ENCODE data around the gene IFT81.
A peak's percentile ranks its signal among the peaks of the same experiment; 100 is the strongest.
"Not testable (repeated sequence)": the region's sequence is repeated elsewhere in the genome, so short reads cannot be mapped to it uniquely, and the experiment has no call there.

IFT81 gene, protein sequence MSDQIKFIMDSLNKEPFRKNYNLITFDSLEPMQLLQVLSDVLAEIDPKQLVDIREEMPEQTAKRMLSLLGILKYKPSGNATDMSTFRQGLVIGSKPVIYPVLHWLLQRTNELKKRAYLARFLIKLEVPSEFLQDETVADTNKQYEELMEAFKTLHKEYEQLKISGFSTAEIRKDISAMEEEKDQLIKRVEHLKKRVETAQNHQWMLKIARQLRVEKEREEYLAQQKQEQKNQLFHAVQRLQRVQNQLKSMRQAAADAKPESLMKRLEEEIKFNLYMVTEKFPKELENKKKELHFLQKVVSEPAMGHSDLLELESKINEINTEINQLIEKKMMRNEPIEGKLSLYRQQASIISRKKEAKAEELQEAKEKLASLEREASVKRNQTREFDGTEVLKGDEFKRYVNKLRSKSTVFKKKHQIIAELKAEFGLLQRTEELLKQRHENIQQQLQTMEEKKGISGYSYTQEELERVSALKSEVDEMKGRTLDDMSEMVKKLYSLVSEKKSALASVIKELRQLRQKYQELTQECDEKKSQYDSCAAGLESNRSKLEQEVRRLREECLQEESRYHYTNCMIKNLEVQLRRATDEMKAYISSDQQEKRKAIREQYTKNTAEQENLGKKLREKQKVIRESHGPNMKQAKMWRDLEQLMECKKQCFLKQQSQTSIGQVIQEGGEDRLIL

DNA sequence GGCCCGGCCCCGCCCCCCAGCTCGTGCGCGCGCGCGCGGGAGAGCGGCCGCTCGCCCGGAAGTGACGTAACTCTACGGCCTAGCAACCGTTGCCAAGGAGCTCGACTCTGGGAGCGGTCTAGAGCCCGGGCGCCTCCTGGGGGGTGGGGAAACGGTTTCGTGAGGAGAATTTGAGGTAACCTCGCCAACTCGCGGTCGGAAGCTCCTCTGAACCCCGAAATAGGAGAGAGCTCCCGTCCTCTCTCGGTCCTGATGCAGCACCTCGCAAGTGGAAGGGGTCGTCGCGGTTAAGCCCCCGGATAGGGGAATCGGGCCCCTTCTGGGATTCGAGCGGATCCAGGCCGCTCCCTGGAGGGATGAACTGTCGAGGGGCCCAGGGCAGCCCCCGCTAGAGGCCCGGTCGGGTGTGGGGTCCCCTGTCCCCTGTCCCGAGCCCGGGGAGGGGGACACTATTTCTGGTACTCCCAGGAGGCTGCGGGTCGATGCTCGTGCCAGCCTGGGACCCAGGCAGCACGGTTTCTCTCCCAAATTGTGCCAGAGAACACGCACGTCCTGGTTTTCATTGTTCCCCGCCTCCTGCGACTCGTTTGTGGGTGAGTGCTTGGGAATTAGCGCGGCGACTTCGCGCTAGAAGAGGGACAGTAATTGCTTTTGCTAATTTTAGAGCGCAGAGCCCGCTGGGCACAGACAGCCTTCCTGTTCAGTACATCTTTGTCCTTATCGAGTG is at the start of gene IFT81:
Gene IFT81, plus strand, starts transcription at position 89 of the 727 bp plus-strand sequence. CDS start 3,024 bp downstream, outside the sequence.
- peak; percentile 69 for DNase-seq

DNA sequence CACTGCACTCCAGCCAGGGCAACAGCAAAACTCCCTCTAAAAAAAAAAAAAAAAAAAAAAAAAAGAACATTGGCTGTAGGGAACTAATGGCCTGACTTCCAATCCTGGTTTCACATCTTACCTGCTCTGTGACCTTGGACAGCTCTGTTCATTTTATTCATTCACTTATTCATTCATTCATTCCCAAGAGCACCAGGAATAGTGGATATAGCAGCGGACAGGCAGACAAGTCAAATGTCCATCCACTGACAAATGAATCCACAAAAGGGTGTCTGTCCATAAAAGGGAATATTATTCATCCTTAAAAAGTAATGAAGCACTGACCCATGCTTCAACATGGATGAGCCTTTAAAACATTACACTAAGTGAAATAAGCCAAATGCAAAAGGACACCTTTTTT is 48.3 kb upstream of the IFT81 start:
- DNase-seq: no peak

DNA sequence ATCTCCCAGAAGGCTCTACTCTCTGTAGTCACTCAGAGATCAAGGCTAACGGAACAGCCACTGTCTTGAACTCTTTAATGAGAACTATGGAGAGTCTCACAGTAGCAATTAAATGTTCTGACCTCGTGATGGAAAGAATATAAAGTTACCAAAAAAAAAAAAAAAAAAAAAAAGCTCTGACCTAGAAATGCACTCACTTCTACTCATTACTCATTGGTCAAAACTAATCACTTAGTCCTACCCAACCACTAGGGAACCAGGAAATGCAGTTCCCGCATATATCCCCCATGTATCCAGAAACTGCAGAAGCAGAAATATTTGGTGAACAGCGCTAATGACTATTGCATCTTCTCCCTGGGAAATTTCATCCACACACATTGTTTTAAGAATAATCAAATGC is 46.4 kb upstream of the IFT81 start:
- DNase-seq: no peak

DNA sequence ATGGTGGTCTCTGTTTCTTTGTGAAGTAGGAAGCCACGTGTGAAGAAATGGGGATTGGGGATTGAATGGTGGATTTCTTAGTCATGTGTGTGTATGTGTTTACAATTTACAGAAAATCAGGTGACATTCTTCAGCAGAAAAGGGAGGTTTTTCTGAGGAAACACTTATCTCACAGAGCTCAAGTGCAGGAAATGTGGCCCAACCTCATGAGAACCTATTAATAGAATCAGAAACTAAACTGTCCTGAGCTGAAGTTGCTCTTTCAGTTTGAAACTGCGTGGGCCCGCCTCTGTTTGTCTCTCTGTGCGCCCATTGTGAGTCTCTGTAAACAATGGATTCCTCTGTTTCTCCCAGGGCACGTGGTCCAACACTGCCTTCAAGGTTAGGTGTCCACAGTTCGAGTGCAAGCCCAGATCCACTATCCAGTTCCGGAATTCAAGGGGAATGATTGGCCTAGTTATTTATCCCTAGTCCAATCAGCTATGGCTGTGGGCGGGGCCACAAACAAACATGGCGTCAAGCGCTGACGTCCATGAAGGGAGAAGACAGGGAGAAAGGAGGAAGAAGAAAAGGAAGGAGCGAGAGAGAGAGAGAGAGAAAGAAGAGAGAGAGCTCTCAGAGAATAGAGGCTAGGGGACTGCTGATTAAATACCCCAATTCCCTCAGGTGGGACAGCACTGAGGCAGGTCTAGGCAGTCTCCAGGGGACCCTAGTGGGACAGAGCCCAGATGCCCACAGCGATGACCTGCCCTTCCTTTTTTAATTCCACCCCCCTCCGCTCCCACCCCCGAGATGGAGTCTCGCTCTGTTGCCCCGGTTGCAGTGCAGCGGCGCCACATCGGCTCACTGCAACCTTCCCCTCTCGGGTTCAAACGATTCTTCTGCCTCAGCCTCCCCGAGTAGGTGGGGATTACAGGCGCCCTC is 44.4 kb upstream of the IFT81 start:
- DNase-seq: no peak

DNA sequence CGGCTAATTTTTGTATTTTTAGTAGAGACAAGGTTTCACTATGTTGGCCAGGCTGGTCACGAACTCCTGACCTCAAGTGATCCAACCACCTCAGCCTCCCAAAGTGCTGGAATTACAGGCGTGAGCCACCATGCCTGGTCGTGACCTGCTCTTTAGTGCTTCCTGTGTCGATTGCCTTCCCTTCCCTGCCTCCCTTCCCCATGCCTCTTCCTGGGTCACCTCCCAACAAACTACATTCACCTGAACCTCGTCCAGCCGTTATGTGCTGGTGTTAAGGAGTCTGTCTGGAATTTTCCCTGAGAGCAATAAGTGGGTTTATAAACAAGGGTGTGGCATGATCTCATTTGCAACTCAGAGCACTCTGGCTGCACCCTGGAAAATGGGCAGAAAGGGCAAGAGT is 43.7 kb upstream of the IFT81 start:
- no peak for DNase-seq

DNA sequence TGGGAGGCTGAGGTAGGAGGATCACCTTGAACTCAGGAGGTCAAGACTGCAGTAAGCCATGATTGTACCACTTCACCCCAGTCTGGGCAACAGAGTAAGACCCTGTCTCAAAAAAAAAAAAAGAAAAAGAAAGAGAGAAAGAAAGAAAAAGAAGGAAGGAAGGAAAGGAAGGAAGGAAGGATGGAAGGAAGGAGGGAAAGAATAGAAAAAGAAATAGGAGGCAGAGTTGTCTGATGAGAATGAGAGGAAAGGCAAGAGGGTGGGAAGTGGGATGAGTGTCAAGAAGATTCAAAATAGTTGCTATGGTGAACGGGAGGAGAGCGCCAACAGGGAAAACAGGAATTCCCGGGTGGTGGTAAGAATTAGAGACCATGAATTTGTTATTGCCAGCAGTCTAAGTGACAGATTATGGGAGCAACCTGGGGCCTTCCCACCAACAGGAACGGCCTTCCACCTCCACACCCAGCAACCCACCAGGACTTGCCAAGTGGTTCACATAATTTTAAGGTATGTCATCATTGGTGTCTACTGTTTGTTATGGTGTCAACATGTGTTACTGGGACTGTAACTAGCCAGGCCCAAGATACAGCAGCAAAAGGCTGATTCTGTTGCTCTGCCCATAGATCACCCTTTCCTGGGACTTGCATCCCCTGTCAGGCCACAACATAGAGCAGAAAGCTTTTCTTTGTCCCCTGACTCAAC is 39.7 kb upstream of the IFT81 start:
- DNase-seq: no peak

DNA sequence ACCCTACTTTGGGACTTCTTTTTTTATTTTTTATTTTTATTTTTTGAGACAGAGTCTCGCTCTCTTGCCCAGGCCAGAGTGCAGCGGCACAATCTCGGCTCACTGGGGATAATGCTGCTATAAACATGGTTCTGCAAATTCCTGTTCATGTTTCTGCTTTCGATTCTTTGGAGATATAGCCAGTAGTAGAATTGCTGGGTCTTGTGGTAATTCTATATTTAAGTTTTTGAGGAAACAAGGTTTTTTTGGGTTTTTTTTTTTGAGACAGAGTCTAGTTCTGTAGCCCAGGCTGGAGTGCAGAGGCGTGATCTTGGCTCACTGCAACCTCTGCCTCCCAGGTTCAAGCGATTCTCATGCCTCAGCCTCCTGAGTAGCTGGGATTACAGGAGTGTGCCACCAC is 35.9 kb upstream of the IFT81 start:
- not testable (repeated sequence) for DNase-seq

DNA sequence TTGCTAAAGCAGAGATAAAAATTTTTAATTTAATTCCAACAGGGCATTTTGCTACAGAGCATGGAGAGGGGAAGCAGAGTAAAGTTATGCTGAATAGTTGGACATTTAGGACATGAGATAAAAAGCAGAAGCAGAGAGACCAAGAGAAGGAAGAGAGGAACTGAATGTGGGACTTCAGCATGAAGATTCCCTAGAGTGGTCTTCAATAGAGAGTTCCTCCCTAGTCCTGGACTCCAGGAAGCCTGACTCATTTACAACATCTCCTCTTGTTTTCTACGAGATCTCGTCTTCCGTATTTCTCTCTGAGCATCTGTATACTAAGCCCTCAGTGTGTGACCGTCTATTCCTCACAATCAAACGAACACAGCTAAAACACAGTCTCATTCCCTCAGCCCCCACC is 35.2 kb upstream of the IFT81 start:
- no peak for DNase-seq

DNA sequence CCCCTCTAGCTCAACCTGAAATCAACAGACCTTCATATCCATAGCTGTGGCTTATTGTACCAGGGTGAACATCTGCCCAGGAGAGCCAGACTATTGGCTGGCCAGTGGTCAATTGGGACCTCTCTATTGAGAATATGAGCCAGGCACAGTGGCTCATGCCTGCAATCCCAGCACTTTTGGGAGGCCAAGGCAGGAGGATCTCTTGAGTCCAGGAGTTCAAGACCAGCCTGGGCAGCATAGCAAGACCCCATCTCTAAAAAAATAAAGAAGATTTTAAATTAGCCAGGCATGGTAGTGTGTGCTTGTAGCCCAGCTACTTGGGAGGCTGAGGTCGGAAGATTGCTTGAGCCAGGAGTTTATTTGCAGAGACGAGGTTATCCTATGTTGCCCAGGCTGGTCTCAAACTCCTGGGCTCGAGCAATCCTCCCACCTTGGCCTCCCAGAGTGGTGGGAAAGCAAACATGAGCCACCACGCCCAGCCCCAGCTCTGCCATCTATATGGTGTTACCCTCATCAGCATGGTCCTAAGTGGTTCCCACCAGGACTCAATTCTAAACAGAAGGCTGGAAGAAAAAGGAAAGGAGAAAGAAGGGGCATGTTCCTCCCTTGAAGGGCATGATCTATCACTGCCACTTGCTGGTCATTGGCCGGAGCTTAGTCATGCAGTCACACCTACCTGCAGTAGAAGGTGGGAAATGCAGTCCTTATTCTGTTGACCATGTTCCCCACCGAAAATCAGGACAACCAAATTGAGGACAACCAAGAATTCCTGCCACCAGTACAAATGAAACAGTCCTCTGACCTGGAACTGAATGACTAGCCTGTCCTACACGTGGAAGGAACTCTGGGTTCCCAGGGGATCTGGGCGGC is 33.7 kb upstream of the IFT81 start:
- no peak for DNase-seq

DNA sequence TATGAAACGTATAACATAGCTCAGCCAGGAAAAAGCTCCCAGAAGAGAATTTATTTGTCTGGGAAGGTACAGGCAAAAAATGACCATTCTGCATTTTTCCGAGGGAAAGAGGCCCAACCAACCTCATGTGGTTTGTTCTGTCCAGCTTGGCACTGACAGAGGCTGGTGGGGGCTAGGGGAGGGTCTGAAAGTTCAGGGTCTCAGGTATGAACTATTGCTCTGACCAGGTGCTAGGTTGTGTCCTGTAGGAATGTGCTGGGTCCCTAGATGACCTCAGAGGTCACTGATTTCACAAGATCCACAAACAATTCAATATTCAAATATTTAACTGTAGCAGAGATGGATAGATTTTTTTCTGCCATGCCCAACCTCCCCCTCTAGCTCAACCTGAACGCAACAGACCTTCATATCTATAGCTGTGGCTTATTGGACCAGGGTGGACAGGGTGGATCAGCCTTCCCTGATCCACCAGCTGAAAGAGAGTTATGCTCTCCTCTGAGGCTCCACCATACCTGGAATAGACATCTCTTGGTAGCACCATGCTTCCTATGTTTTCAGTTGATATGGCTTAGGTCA is 32.9 kb upstream of the IFT81 start:
- DNase-seq: no peak

DNA sequence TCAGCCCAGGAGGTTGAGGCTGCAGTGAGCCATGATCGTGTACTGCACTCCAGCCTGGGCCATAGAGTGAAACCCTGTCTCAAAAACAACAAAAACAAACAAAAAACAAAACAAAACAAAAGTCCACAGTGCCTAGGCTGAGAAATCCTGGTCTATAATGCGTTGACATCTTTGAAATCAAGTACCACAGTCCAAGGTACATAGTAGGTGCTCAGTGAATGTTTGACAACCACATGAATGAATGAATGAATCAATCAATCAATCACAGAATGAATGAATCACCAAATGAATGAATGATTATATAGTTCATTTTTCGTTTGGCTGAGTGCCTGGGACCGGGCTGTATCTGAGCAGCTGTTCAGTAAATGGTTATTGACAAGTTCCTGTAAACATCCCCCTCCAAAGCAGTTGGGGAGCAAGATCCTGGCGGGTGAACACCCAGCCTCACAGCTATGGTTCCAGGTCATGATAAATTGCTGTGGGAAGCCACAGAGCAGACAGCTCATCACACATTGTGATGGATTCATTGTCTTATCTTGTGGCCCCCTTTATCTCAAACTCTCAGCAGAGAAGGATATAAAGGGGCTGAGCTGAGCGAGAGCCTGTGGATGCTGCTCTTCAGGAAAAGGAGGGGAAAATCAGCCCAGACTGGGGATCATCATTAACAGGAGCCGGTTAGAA is 30.4 kb upstream of the IFT81 start:
- DNase-seq: no peak

DNA sequence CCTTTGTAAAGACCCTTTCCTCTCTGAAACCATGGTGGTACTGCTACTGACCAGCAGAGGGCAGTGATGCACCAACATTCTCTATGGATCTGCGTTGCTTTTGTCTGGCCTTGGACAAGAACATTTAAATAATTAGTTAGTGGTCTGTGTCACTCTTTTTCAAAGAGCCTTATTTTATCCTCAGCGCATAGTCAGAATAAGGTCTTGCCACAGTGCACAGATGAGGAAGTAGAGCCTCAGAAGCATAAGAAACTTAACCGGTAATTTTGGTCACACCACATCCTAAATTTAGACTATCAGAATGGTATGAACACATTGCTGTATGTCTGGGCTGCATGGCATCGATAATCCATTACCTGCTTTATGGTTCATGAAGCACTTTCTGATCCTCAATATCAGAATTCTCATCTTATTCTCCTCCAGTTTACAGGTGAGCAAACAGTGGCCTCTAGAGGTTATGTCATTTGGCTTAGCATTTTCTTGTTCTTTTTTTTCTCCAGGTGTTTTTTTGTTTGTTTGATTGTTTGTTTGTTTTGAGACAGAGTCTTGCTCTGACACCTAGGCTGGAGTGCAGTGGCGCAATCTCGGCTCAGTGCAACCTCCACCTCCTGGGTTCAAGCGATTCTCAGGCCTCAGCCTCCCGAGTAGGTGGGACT is 23.7 kb upstream of the IFT81 start:
- DNase-seq: peak; percentile 66

DNA sequence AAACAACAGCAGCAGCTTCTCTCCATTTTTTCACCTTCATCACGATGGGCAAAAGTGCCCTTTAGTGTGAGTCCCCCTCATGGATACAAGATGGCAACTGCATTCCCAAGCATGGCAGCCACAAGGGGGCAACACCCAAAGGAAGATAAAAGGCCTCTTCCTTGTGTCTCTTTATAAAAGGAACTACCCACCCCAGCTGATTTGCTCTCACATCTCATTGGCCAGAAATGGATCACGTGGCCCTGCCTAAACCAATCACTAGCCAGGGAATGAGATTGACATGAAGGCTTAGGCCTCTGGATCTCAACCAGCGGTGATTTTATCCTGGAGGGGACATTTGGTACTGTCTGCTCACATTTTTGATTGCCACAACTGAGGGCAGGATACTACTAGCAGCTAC is 21.9 kb upstream of the IFT81 start:
- no peak for DNase-seq

DNA sequence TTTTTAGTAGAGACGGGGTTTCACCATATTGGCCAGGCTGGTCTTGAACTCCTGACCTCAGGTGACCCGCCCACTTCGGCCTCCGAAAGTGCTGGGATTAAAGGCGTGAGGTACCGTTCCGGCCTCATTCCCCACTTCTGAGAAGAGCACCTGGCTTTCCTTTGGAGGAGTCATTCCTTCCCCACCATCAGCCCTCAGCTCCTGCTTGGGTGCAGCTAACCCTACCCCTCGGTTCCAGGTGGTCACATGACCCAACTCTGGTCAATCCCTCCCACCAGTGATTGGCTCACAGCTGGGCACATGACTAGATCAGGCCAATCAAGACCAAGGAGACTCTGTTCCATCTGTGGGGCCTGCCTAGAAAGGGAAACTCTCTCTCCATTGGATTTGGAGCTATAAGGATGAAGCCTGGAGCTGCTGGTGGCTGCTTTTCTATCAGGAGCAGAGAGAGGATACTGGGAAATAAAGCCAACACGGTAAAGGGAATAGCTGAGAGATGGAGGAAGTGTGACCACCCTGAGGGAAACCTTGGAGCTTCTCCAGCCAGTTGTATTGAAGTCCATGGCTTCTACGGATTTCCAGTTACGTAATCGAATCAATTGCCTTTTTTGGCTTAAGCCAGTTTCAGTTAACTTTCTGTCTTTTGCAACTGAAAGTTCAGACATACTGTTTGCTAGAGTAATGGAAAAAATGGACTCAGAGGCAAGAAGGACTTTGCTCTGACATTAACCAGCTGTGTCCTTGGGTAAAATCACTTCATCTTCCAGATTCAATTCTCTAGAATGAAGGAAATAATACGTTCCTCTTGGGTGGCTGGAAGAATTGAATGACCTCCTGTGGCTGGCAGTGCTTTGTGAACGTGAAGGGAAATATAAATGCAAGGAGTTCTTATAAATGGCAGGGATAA is 19.7 kb upstream of the IFT81 start:
- no peak for DNase-seq

DNA sequence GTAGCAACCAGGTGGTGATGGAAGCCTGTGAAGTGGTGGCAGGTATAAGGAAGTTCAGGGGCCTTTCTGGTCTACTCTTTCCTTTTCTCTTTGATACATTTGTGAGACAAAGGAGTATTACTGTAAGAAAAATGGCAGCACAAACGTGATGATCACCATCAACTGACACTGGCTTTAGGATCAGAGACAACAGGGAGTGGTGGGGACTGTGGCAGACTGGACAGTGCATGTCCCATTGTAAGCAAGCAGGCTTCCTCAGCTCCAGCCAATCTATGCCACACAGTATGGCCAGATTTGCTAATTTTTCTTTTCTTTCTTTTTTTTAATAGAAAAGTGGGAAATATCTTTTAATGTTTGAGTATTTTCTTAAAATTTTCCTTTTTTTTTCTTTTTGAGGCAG is 19.0 kb upstream of the IFT81 start:
- DNase-seq: no peak

DNA sequence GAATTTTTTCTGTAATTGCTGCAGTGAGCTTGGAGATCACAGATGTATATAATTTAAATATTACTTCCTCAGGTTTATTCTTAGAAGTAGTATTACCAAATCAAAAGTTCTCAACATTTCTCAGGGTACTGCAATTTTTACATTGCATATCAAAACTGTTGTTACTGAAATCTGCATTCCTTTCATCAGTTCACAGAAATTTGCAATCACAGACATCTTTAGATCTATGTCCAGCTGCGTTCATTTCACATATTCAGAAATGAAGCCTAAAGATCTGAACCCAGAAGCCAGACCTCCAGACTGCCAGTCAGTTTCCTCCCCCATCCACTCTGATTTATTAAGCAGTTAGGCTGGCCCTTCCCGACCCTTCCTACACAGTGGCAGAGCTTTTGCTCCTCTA is 18.2 kb upstream of the IFT81 start:
- DNase-seq: no peak

DNA sequence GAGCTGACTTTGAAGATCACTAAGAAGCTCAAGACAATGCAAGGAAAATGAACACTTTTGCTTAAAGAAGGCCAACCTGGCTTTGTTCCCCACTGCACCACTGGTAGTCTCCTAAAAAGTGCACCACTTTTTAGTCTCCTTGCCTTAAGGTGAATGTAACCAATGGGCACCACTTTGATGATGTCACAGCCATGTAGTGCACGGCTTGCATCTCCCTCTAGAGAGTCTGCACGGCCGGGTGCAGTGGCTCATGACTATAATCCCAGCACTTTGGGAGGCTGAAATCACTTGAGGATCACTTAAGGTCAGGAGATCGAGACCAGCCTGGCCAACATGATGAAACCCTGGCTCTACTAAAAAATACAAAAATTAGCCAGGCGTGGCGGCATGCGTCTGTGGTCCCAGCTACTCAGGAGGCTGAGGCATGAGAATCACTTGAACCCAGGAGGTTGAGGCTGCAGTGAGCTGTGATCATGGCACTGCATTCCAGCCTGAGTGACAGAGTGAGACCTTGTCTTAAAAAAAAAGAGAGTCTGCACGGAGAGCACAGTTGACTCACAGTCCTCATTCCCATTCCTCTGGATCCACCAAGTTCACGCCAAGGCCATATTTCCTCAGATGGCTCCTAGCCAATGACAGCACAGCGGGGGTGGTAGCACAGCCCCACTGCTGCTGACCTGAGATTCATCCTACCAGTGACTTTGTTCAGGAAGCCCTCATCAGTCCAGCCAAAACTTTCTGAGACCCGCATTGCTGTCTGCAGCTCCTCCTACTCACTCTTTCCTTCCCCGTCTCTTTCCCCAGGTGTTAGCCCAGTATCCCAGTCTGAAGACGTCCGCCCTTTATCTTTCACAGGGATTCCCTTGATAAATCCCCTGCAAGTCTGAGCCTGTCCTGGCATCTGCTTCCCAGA is 16.5 kb upstream of the IFT81 start:
- no peak for DNase-seq

Measured in NCI-H1417 treated with DMSO at 0.1 percent for 48 hours (cell line).